Activated CD8-positive, alpha-beta memory T cell treated with anti-CD3 and anti-CD28 coated beads, Interleukin-2, amount 50 U/mL, for 48 hours (primary cell): ENCODE data around the gene RPA3.

Experiments
- DNase-seq: peaks from one replicate; pipeline ENCODE4 v3.0.0-alpha.2; 2020

RPA3 gene

DNA sequence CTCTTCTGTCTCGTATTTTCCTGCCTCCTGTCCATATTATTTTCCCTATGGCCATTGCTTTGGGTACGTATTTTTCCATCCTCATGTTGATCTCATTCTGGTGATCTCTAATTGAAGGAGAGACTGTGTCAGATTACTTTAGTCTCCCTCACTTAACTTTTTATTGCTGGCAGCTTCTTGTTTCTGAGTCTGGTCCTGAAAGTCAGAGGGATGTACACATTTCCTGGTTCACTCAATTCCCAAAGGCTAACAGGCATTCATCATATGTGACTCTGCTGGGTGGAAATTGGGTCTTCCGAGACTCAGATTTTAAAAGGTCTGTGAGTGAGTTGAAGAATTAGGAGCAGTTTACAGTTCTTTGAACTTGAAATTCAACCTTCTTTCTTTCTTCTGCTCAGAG, 66.9 kb downstream of the RPA3 start:
- DNase-seq, result no peak

DNA sequence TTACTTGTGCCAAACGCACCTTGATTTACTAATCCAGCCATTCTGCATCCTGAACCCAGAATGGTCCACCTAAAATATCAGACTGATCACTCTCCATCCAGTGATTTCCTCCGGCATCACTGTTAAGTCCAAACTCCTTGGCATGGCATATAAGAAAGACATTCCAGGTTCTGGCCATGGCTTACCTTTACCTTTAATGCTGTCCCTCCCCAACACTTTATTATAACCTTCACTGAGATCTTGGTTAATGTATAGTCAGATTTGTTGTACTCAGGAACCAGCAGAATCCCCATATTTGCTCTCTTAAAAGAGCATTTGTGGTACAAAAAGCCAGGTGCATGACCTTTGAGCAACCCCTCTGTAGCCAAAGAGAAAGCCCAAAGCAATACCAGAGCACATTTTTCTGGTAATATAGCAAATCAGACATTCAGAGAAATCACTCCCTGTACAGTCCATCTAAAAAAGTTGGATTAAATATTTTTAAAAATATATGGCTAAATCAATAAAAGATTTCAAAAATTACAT, 67.7 kb downstream of the RPA3 start:
- DNase-seq, result no peak

DNA sequence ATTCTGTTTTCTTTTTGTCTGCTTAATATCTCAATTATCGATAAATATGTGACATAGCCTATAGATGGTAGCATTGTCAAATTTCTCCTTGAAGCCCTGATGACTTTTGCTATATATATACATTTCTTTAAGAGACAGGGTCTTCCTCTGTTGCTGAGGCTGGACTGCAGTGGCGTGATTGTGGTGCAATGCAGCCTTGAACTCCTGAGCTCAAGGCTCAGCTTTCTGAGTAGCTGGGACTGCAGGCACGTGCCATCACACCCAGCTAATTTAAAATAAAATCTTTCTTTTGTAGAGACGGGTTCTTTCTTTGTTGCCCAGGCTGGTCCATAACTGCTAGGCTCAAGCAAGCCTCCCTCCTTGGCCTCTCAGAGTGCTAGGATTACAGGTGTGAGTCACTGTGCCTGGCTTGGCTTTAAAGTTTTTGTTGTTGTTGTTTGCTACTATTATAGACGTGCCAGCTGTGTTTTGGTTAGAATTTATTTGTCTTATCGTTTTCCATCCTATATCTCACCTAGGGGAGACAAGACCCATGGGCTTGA, 70.8 kb downstream of the RPA3 start:
- DNase-seq, result no peak

DNA sequence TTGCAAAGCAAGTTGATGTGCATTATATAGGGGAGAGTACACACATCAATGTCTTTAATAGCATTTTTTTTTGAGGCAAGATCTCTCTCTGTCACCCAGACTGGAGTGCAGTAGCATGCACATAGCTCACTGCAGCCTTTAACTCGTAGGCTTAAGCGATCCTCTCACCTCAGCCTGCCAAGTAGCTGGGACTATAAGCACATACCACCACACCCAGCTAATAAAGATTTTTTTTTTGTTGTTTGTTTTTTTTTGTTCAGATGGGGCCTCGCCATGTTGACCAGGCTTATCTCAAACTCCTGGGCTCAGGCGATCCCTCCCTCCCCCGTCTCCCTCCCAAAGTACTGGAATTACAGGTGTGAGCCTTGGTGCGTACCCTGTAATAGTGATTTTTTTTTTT, 76.3 kb downstream of the RPA3 start:
- DNase-seq, result no peak

DNA sequence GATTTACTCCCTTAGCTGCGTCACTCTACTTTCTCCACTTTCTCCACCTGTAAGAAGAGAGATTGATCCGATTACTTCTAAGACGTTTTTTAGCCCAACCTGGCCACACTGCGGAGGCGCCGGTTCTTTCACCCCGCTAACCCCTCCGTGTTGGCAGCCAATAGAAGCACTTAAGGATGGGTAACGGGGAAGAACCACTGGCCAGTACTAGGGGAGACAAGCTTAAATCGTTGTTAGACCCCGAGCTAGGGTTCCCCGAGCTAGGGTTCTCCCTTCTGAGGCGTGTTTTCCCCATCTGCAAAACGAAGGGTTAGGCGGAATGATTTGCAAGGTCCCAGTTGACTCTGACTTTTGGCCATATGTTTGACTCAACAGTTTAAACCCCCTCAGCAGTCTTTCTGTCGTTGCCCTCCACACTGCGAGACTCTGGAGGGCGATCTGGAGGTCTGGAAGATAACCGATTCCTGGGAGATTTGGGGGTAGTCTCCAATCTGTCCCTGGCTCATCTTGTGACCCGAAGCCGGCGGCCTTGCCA, 77.2 kb downstream of the RPA3 start:
- peak; percentile 70 for DNase-seq

DNA sequence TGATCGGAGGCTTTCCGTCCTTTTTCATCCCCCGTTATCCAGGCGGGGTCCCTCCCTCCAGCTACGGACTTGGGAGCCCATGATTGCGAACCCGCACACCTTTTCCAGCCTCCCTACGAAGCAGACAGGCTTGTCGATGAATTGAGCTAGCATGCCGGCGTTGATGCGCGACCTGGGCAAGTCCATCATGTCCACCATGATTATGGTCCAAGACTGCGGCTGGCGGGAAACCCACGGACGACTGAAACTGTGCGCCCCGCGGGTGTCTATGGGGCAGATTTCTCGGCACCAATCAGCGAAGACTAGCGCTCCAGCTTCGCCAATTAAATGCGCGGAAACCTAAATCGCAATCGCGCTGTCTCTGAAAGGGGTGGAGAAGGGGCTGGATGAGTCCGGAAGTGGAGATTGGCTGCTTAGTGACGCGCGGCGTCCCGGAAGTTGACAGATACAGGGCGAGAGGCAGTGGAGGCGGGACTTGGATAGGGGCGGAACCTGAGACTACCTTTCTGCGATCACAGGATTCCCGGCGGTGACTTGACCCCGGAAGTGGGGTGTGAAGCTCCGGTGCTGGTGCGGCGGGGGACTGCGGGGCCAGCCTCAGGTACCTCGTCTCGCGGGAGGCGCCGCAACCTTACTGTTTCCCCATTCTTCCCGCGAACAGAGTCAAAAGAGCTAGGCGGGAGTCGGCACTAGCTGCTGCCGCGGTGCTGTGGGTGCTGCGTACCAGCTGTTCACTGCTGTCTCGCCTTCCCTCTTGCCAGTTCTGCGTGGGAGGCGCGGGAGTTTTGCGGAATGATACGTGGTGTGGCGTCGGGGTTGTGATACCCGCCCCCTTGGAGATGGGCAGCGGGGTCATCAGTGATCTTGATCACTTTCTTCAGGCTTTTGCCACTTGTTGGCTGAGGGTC, 77.9 kb downstream of the RPA3 start, which contains the start of gene UMAD1:
TSS of gene UMAD1 (plus strand) at position 532 of the 908 bp plus-strand sequence. CDS start 32,620 bp downstream, outside the sequence.
- DNase-seq, result peak; percentile 93

DNA sequence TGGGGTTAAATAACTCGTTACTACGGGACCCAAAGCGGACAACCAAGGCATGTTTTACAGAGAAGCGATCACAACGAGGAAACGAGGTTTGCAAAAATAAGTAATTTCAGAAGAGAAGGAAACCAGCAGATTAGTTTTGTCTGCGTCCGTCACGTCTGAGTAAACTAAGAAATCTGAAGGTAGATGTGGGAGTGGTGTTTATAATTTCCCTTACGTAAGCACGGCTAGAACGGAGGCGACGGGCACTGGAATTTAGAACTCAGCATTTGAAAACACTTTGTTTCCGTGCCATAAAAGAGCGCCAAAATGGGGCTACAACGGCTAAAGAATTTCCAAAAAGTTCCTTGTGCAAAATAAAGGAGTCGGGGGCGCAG, 78.6 kb downstream of the RPA3 start:
- no peak for DNase-seq

DNA sequence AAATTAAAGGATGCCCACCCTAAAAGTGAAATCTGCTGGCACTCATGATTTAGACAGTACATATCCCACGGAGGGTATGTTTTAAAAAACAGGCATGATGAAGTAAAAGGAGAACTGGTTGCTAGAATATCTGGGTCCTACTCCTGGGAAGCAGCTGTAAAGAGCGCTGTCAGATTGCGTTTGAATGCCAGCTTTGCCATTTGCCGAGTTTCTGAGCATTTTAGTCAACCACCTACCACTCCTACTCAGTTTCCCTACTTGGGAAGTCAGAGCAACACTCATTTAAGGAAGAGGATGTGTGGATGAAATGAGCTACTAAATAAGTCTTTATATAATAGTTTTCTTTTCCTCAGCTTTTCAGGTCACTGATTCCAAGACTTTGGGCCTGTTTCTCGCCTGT, 79.0 kb downstream of the RPA3 start:
- DNase-seq, result no peak

DNA sequence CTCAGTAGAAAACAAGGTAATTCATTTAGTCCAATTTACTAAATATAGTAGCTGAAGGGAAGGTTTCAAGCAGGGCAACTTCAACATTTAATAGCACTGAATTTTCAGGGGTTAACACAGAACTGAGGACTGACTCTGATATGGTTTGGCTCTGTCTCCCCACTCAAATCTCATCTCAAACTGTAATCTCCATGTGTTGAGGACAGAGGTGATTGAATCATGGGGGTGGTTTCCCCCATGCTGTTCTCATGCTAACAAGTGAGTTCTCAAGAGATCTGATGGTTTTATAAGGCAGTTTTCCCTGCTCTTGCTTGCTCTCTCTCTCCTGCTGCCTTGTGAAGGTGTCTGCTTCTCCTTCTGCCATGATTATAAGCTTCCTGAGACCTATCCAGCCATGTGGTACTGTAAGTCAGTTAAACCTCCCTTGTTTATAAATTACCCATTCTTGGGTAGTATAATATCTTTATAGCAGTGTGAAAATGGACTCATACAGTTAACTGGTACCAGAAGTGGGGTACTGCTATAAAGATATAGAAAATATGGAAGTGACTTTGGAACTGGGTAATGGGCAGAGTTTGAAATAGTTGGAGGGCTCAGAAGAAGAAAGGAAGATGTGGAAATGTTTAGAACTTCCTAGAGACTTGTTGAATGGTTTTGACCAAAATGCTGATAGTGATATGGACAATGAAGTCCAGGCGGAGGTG, 87.6 kb downstream of the RPA3 start:
- no peak for DNase-seq

DNA sequence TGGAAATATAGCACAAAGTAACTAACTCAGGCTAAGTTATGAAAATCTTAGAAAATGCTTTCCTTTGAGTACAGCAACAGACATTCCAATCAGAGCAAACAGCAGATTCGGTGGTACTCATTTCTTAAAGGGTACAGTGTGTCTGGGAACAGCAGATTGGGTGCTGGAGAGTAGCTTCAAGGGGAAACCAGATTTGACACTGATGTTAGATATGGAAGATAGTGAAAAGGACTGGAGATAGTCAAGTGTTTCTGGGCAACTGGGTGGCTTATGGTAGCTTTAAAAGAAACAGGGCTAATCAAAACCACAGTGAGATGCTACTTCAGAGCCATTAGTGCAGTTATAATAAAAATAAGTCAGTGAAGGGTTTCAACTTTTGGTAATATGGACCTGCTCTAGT, 89.9 kb downstream of the RPA3 start:
- no peak for DNase-seq

DNA sequence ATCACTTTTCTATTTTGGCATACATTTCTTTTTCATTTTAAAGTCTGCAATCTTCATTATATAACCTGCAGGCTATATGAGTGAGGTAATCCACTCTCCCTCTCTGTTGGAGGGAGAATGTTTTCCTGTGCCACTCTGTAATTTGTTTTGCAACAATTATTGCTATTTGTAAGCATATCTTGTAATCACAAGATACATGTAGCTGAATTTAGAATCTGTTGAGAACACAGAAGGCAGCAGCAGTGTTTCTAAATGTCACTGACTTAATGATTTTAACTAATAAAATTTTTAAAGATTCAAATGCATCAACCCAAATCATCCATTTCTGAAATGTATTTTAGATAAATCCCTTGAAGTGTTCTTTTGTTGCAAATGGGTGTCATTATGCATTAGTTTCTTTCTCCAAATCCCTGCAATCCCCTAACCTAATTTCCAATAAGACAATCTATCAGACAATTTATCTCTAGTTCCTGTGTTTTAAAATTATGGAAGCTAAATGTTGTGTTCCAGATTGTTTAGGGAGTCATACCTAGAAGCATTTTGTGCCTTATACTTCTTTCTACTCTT, 97.7 kb downstream of the RPA3 start:
- no peak for DNase-seq

DNA sequence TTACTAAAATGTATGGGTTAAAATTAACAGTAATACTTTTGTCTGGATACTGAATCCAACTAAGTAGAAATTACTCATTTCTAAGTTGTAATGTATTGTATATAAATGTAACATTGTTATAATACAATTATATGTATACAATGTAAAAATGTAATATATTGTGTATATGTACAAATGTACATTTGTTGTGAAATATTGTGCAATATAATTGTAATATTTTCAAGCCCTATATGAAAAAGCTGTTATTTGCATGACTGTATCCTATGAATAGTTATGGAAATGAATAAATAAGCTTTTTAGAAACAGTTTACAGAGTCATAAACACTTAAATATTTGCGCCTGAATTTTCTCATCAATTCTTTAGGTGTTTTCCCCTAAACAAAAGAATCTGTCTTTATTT, 98.2 kb downstream of the RPA3 start:
- no peak for DNase-seq

DNA sequence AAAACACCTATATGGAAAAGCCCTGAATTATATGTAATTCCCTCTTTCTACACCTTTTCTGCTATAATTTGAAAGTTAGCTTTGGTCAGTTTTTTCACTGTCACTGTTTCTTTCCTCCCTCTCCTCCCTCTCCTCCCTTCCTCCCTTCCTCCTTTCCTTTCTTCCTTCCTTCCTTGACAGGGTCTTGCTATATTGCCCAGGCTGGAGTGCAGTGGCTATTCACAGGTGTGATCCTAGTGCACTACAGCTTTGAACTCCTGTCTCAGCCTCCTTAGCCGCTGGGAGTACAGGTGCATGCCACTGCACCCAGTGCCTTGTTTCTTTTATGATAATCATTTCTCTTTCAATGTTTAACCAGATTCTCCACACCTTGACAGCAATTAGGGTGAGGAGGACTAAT, 100.0 kb downstream of the RPA3 start:
- no peak for DNase-seq

DNA sequence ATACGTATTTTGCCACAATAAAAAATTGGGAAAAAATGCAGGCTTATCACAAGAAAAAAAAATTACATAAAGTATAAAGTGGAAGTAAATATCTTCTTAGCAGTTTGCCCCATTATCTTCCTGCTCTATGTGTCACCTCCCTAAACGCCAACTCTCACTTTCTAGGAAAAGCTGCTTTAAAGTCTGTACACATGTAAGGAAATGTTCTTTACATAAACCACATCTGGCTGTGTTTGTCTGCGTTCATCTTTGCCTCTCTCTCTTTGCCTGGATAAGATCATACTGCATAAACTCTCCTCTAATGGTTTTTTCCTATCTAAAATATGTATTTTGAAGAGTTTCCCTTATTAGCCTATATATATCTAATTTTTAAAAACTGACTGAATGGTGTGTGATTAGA, 100.9 kb downstream of the RPA3 start:
- DNase-seq, result no peak

DNA sequence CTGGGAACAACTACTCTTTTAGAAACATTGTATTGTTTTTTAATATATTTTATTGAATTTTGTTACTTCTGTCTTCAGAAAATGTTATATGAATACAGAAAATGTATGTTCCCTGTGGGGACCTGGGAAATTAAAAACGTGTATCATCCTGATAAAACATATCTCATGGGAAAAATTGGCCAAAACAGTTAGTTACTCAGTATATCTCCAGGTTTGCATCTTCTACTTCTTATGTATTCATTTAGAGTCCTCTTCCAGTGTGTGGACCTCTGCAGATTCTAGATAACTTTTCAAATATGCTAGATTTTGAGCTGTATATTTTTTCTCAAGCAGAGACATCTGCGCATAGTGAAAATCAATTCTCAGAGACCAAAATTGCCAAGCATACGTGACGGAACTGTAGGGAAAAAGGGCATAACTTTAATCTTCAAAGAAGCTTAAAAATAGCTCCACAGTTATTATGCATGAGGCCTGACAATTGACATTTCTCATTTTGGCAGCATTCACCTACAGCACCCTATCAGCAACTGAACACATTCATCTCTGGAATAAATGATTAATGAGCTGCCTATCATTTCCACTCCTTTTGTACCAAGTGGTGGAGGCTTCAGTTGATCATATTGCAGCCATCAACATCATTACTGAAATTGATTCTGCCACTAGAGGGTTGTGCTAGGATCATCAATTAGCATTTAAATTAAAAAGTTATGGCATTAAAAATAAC, 104.2 kb downstream of the RPA3 start:
- DNase-seq, result no peak

DNA sequence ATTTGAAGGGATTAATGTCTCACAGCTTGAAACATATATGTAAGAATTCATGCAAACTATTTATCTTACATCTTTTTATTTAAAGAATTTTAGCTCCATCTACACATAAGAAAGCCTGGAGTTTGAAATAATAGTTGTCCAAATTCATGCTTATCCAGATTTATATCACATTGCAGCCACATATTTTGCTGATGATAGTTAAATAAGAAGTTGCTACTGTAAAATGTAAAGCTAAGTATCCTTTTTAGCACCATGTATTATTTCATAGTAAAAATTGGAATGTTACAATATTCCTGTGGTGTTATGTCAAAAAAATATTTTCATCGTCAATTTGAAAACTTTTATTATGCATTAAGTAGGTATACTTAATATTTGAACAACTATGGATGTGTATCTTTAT, 105.2 kb downstream of the RPA3 start:
- no peak for DNase-seq

DNA sequence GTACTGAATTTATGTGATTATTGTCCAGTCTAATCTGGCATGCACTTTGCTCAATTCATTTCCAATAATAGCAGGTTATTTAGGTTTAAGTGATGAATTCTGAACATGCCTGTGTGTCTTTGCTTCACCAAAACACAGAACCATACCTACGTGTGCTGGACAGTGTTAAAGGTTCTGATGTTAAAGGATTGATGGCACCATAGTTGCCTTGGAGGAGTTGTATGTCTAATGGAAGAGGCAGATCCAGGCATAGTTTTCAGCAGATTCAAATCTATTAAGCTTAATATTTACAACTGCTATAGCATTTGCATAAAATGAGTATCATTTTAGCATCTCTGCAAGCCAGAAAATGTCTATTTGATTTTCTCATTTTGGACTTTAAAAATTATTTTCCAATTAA, 105.9 kb downstream of the RPA3 start:
- no peak for DNase-seq

DNA sequence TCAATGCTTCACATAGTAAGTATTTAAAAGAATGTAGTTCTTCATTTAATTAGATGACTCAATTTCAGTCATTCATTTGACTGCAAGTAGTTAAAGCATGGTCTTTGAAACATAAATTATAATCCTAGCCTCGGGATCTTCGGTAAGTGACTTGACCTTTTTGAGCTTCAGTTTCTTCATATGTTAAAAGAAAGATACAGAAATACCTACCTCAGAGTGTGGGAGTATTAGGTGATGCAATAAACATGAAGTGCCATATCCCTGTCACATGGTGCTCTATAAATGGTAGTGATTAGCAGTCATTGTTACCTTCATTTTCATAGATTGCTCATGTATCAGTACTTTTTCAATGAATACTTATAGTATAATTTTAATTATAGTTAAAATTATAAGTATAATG, 109.1 kb downstream of the RPA3 start:
- no peak for DNase-seq

DNA sequence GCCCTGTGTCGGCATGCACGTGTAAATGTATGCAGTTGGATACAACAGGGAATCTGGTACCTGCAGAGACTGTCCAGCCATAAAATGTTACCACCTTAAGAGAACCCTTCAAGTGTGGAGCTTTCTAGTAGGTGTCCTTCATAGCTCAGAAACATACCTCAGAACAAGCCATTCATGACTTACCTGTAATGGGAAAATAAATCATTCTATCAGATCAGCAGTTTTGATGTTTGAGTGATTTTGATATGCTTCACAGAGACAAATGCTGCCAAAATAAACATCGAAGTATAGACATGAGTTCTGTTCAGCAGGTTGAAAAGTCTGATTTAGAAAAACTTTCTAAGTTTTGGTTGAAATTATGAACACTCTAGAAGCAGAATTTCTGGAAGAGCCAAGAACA, 111.4 kb downstream of the RPA3 start:
- no peak for DNase-seq

DNA sequence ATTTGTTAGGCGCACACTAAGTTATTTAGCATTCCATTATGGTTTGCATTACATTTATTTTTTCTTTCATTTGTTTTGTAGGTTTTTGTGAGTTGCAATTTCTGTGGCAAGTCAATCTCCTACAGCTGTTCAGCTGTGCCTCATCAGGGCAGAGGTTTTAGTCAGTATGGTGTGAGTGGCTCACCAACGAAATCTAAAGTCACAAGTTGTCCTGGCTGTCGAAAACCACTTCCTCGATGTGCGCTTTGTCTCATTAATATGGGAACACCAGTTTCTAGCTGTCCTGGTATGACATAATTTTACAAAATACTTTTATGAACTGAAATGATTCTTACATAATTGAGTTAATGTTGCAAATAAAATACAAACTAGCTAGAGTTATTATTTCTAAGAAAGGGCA, 122.2 kb downstream of the RPA3 start:
- DNase-seq, result no peak

DNA sequence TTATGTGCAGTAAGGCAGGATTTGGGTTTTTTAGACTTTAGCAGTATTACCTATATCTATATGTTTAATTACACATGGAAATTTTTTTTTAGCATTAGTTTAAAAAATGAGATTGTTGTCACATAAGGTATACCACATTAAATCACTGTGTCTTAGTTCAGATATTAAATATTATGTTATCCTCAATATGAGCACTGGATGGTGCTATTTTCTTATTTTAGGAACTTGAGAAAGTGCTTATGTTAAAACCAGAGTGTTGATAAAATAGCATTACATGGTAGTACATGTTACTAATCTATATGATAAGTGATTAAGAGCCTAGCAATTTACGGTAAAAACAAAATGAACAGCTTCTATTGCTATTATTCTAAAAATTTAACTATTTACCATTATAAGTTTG, 123.0 kb downstream of the RPA3 start:
- DNase-seq, result no peak
